ENCODE data around the gene GSG1. TPM values are rescaled to one million over a fixed set of nuclear protein-coding genes. Genes with fewer than 3 reads are reported as not detected.

GSG1 gene
- total and polyA plus RNA-seq, 11 donors, result not detected

DNA sequence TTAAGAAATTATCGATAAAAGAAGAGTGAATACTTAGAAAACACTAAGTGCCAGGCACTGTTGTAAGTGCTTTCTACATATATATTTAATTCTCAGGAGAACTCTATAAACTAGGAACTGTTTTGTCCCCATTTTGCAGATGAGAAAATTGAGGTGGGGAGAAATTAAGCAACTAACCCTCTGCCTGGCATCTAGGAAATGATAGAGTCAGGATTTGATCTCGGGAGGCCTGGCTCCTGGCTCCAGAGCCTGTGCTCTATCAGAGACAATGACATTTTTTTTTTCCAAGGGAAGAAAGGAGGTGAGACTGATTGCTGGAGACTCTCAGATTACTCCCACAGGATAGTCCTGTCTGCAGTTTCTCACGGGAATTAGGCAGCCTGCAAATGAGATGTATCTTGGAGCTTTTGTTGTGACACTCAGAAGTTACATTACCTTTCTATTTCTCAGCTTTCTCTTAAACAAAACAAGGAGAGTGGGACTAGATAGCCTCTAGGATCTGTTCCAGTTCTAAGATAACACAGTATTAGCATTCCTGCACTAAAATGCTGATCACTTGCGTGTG is 60.7 kb downstream of the GSG1 start:
- 81 to 87% (median 83%) methylated on average over 4 of the region's 4 CpGs for WGBS, 4 donors
- intact Hi-C loops (cut with DNase I), result loop anchor here in 1 of 10 donors (5.0 kb wide), 1 partner anchor 45 kb away; no protein-coding TSS in a partner anchor
- no peak overlapping the region for H3K27ac ChIP-seq
- peaks cover 0 to 22% (median 8%) of the 10 kb centered on the region in 12 donors for H3K4me1 ChIP-seq
- no peak overlapping the region for H3K4me3 ChIP-seq
- H3K27me3 ChIP-seq, result no peaks in the 10 kb centered on the region
- H3K9me3 ChIP-seq, result no peaks in the 10 kb centered on the region
- ATAC-seq (no peak), DNase-seq (no peak)
- H3K36me3 ChIP-seq, result no peaks in the 10 kb centered on the region
- TF ChIP-seq POLR2A (IDR thresholded peaks at IDR 0.05), result no peak
- TF ChIP-seq, protein P1, sequence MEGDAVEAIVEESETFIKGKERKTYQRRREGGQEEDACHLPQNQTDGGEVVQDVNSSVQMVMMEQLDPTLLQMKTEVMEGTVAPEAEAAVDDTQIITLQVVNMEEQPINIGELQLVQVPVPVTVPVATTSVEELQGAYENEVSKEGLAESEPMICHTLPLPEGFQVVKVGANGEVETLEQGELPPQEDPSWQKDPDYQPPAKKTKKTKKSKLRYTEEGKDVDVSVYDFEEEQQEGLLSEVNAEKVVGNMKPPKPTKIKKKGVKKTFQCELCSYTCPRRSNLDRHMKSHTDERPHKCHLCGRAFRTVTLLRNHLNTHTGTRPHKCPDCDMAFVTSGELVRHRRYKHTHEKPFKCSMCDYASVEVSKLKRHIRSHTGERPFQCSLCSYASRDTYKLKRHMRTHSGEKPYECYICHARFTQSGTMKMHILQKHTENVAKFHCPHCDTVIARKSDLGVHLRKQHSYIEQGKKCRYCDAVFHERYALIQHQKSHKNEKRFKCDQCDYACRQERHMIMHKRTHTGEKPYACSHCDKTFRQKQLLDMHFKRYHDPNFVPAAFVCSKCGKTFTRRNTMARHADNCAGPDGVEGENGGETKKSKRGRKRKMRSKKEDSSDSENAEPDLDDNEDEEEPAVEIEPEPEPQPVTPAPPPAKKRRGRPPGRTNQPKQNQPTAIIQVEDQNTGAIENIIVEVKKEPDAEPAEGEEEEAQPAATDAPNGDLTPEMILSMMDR (IDR thresholded peaks at IDR 0.05), result no peak

DNA sequence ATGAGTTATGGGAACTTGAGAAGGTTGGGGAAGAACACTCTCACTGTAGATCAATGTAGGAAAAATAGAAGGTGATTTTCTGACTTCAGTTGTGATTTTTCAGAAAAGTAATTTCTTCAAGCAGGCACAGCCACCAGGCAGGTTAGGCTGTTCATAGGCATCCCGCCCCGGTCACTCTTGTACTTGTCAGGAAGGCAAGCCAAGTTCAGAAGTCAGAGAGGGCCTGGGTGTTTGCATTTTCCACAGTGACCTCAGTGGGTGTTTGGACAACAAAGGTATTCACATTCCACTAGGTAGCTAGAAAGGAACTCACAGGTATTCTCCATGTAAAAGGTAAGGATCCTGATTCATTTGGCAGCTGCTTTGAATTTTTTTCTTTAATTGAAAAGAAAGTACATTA is 62.2 kb downstream of the GSG1 start:
- Histone ChIP-seq H3K27me3 (no peaks in the 10 kb centered on the region), H3K36me3 (no peaks in the 10 kb centered on the region), H3K4me1 (peaks cover 0 to 21% (median 8%) of the 10 kb centered on the region in 12 donors), H3K4me3 (no peak overlapping the region), H3K9me3 (no peaks in the 10 kb centered on the region), H3K27ac (no peak overlapping the region)
- ATAC-seq (no peak), DNase-seq (no peak)
- intact Hi-C loops (cut with DNase I), result loop anchor here in 1 of 10 donors (5.0 kb wide), 1 partner anchor 44 kb away; no protein-coding TSS in a partner anchor
- 91 to 98% (median 95%) methylated on average over 2 of the region's 2 CpGs for WGBS, 4 donors
- TF ChIP-seq, protein P1 (IDR thresholded peaks at IDR 0.05), result no peak
- TF ChIP-seq POLR2A (IDR thresholded peaks at IDR 0.05), result no peak

DNA sequence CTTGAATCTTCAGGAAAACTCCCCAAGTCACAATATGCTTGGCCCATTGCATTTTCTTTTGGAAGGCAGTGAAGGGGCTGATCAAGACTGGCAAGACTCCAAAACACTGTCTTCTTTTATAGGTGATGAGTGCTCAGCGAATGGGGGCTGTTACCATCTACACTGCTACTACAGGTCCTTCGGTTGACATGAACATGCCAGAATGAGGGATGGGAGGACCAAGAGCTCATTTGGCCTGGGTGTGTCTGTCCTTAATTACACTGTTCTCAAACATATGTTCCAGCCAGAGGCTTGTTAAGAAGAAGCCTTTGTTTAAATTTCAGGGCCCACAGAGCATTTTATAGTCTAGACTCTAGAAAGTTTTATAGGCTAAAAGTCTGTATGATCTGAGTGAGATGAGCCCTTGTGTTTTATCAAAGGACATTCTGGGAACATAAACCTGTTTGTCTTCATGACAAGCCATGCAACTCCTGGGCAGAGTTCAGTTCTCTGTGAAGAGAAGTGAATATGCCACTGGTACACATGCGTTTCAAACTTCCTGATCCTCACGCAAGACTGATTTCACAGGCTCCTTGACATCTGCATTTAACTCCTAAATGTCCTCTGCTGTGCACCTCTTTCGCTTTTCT is 64.0 kb downstream of the GSG1 start:
- peaks cover 0 to 7% (median under 1%) of the 10 kb centered on the region in 12 donors for H3K4me1 ChIP-seq
- no peaks in the 10 kb centered on the region for H3K36me3 ChIP-seq
- intact Hi-C loops (cut with DNase I), result loop anchor here in 1 of 10 donors (5.0 kb wide), 1 partner anchor 37 kb away; the partner anchor contains the start of gene HEBP1
- TF ChIP-seq POLR2A (IDR thresholded peaks at IDR 0.05), result no peak
- TF ChIP-seq, protein P1 (IDR thresholded peaks at IDR 0.05), result no peak
- no peaks in the 10 kb centered on the region for H3K9me3 ChIP-seq
- no peak overlapping the region for H3K27ac ChIP-seq
- H3K27me3 ChIP-seq, result no peaks in the 10 kb centered on the region
- H3K4me3 ChIP-seq, result no peak overlapping the region
- WGBS, 4 donors, result 62 to 66% (median 63%) methylated on average over 5 of the region's 5 CpGs
- ATAC-seq (no peak), DNase-seq (no peak)

DNA sequence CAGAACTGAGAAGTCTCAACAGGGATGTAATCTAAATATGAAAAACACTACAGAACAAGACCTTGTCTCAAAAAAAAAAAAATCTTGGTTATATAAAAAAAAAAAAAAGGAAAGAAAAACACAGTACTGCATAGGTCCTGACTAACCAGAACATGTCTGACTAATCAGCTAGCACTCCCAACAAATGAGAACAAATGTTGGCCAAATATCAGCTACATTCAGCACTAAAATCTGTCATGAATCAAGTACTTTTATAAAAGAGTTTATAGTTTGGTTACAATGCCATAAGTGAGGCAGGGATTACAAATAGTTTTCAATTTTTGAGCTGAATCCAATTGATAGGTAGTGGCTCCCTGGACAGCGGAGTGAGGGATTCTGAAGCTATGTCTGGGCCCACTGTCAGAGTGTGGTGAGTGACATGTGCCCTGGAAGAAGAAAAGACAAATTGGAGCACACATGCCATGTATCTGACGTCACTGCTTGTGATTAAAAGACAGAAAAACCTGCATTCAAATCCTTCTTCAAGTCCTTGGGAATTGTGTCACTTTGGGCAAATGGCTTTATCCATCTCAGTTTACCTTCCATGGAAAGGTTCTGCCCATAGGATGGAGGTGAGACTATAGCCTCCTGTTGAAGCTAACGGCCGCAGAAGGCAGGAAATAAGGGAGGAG is 64.8 kb downstream of the GSG1 start:
- DNase-seq (no peak), ATAC-seq (no peak)
- WGBS, 4 donors, result 81 to 90% (median 83%) methylated on average over 4 of the region's 4 CpGs
- Histone ChIP-seq H3K27me3 (no peaks in the 10 kb centered on the region), H3K4me3 (no peak overlapping the region), H3K27ac (no peak overlapping the region), H3K4me1 (peaks cover 0 to 3% (median 0%) of the 10 kb centered on the region in 12 donors), H3K9me3 (no peaks in the 10 kb centered on the region), H3K36me3 (no peaks in the 10 kb centered on the region)
- intact Hi-C loops (cut with DNase I), result loop anchor here in 1 of 10 donors (5.0 kb wide), 1 partner anchor 36 kb away; the partner anchor contains the start of gene HEBP1
- TF ChIP-seq POLR2A (IDR thresholded peaks at IDR 0.05), result no peak
- TF ChIP-seq, protein P1 (IDR thresholded peaks at IDR 0.05), result no peak

All from heart left ventricle (tissue), 16 donors.